SHP77 (cell line): ENCODE results near the gene GTF2H1.
"Not testable (repeated sequence)": the region's sequence is repeated elsewhere in the genome, so short reads cannot be mapped to it uniquely, and the experiment has no call there.

ENCODE experiments used
- DNase-seq, 2 experiments: peaks; one replicate each; lab custom pipeline; 2025; lab: John Stamatoyannopoulos, UW

Gene GTF2H1

GRCh38 chr11:18375941-18376340 lies 53.6 kb downstream of the GTF2H1 start:
- DNase-seq: no peak

GRCh38 chr11:18379201-18379600 lies 56.8 kb downstream of the GTF2H1 start:
- no peak for DNase-seq

GRCh38 chr11:18383388-18384156 lies 61.2 kb downstream of the GTF2H1 start:
- DNase-seq: peak; percentile 2 to 25

- no peak for DNase-seq
Measured at GRCh38 chr11:18384157-18384641, 61.8 kb downstream of the GTF2H1 start.

GRCh38 chr11:18390088-18390487 lies 67.7 kb downstream of the GTF2H1 start:
- no peak for DNase-seq

- no peak for DNase-seq
Measured at GRCh38 chr11:18392434-18393321, 70.3 kb downstream of the GTF2H1 start.

- DNase-seq: no peak
Measured at GRCh38 chr11:18393581-18394274, 71.4 kb downstream of the GTF2H1 start.

- peak; percentile 83 to 86 for DNase-seq
Measured at GRCh38 chr11:18394275-18394927, 72.0 kb downstream of the GTF2H1 start, which contains the start of gene LDHA. Gene LDHA, plus strand, starts transcription at chr11:18394563. Its CDS starts 2,280 bp downstream, at chr11:18396843.

GRCh38 chr11:18394928-18395734 lies 72.8 kb downstream of the GTF2H1 start:
- no peak for DNase-seq

- peak; percentile 90 for DNase-seq
Measured at GRCh38 chr11:18395735-18396504, 73.6 kb downstream of the GTF2H1 start.

GRCh38 chr11:18397921-18398320 lies 75.6 kb downstream of the GTF2H1 start:
- DNase-seq: no peak

GRCh38 chr11:18401077-18401476 lies 78.7 kb downstream of the GTF2H1 start:
- not testable (repeated sequence) for DNase-seq

- DNase-seq: no peak
Measured at GRCh38 chr11:18404062-18404461, 81.7 kb downstream of the GTF2H1 start.

GRCh38 chr11:18407400-18407799 lies 85.0 kb downstream of the GTF2H1 start:
- not testable (repeated sequence) for DNase-seq

GRCh38 chr11:18408558-18409291 lies 86.4 kb downstream of the GTF2H1 start:
- no peak for DNase-seq

- DNase-seq: no peak
Measured at GRCh38 chr11:18416459-18416858, 94.1 kb downstream of the GTF2H1 start.
